CD14-positive monocyte (primary cell): Measurements from ENCODE around the gene CALCOCO2. TPM values are rescaled to one million over a fixed set of nuclear protein-coding genes. Genes with fewer than 3 reads are reported as not detected.

ENCODE experiments used
- DNase-seq, 3 donors: peaks; one replicate each; pipeline ENCODE4 v3.0.0-alpha.2; 2011 to 2022
- H2AFZ ChIP-seq: 2 replicates; pipeline ENCODE4 v1.6.0; 2012; ENCODE audit warnings: mild to moderate bottlenecking, low read depth, low read length, inconsistent platforms; ENCODE audit not compliant: insufficient read depth, poor library complexity, severe bottlenecking
- H3K27ac ChIP-seq, 2 donors: 1 replicate in 1 of 2; 2 replicates in 1 of 2; pipeline ENCODE4 v1.5.1; 2012 to 2013; ENCODE audit warnings: low read length in 2 of 2, control low read depth in 1 of 2, inconsistent platforms in 1 of 2, low read depth in 1 of 2, mild to moderate bottlenecking in 1 of 2
- H3K27me3 ChIP-seq, 2 donors: one replicate each; pipeline versions ENCODE4 v1.6.0 to v1.6.1; 2011 to 2013; ENCODE audit warnings: low read length in 2 of 2; ENCODE audit not compliant: control insufficient read depth in 2 of 2, insufficient read depth in 2 of 2
- H3K36me3 ChIP-seq, 2 donors: replicated peaks in 1 of 2; 1 replicate in 1 of 2; 2 replicates in 1 of 2; pipeline versions ENCODE4 v1.5.1 to v1.6.1; 2012 to 2013; ENCODE audit warnings: low read length in 2 of 2, control low read depth in 1 of 2, inconsistent platforms in 1 of 2, mild to moderate bottlenecking in 1 of 2; ENCODE audit not compliant: insufficient read depth in 2 of 2, control insufficient read depth in 1 of 2
- H3K4me1 ChIP-seq, 2 donors: 1 replicate in 1 of 2; 2 replicates in 1 of 2; pipeline versions ENCODE4 v1.5.1 to v1.6.1; 2012 to 2013; ENCODE audit warnings: low read length in 2 of 2, control low read depth in 1 of 2, inconsistent platforms in 1 of 2, mild to moderate bottlenecking in 1 of 2, moderate library complexity in 1 of 2; ENCODE audit not compliant: insufficient read depth in 2 of 2, control insufficient read depth in 1 of 2
- H3K4me2 ChIP-seq: replicated peaks from 2 replicates; pipeline ENCODE3; 2012; ENCODE audit warnings: low read length, moderate library complexity, mild to moderate bottlenecking; ENCODE audit not compliant: poor library complexity, severe bottlenecking; ENCODE audit errors: extremely low read depth
- H3K4me3 ChIP-seq, 3 experiments: fragments of 200-600 bp in 1 of 3; sonication (generic) in 1 of 3; replicated peaks in 1 of 3; 1 replicate in 2 of 3; 2 replicates in 1 of 3; pipeline ENCODE4 v1.5.1; 2011 to 2013; ENCODE audit warnings: low read length in 3 of 3, mild to moderate bottlenecking in 3 of 3, control low read depth in 2 of 3, low read depth in 2 of 3, inconsistent platforms in 1 of 3, moderate library complexity in 1 of 3
- H3K79me2 ChIP-seq: 2 replicates; pipeline ENCODE4 v1.6.0; 2012; ENCODE audit warnings: mild to moderate bottlenecking, control low read depth, inconsistent platforms, low read length, moderate library complexity; ENCODE audit not compliant: insufficient read depth
- H3K9ac ChIP-seq: 2 replicates; pipeline ENCODE4 v1.6.0; 2017; ENCODE audit warnings: low read length, mild to moderate bottlenecking; ENCODE audit not compliant: insufficient read depth, poor library complexity, severe bottlenecking
- H3K9me3 ChIP-seq, 2 donors: replicated peaks in 1 of 2; 1 replicate in 1 of 2; 2 replicates in 1 of 2; pipeline versions ENCODE4 v1.5.1 to v1.6.1; 2012 to 2013; ENCODE audit warnings: low read length in 2 of 2, control low read depth in 1 of 2; ENCODE audit not compliant: control insufficient read depth in 1 of 2, insufficient read depth in 1 of 2
- H4K20me1 ChIP-seq: 2 replicates; pipeline ENCODE4 v1.6.0; 2012; ENCODE audit warnings: mild to moderate bottlenecking, low read length, control low read depth, moderate library complexity; ENCODE audit not compliant: insufficient read depth
- H3K27ac Mint-ChIP-seq, 7 donors: one replicate each; pipeline ENCODE4 v1.8.0; 2020; ENCODE audit warnings: mild to moderate bottlenecking in 7 of 7, mixed read lengths in 7 of 7, moderate library complexity in 6 of 7, inconsistent platforms in 2 of 7
- H3K27me3 Mint-ChIP-seq, 3 donors: one replicate each; pipeline ENCODE4 v1.8.0; 2021 to 2022; ENCODE audit warnings: low read depth in 3 of 3, mild to moderate bottlenecking in 3 of 3, mixed read lengths in 3 of 3, moderate library complexity in 3 of 3, inconsistent platforms in 1 of 3
- H3K36me3 Mint-ChIP-seq, 2 donors: one replicate each; pipeline ENCODE4 v1.8.0; 2020; ENCODE audit warnings: mixed read lengths in 2 of 2, inconsistent platforms in 1 of 2, mild to moderate bottlenecking in 1 of 2
- H3K4me1 Mint-ChIP-seq: one replicate; pipeline ENCODE4 v1.8.0; 2020; ENCODE audit warnings: mild to moderate bottlenecking, mixed read lengths
- H3K4me3 Mint-ChIP-seq, 2 donors: one replicate each; pipeline ENCODE4 v1.8.0; 2020; ENCODE audit warnings: mild to moderate bottlenecking in 2 of 2, mixed read lengths in 2 of 2, moderate library complexity in 1 of 2
- H3K9me3 Mint-ChIP-seq, 7 donors: one replicate each; pipeline ENCODE4 v1.8.0; 2020 to 2022; ENCODE audit warnings: mixed read lengths in 7 of 7, mild to moderate bottlenecking in 6 of 7, moderate library complexity in 6 of 7, inconsistent platforms in 2 of 7
- WGBS: methylation state at CpG from one replicate; pipeline ENCODE4 v1.1.5; 2013; ENCODE audit warnings: missing lambda C conversion rate; ENCODE audit not compliant: insufficient coverage; 5-methylcytosine and 5-hydroxymethylcytosine counted together
- intact Hi-C, 2 donors: fragments of 100-400 bp; cut with micrococcal nuclease; formaldehyde crosslinking; loops; one replicate each; pipeline versions ENCODE4 v1.15.0 to v1.15.1; 2023
- polyA plus RNA-seq, 3 donors: library from polyadenylated mRNA; depleted of rRNA in 1 of 3; unstranded in 2 of 3; stranded (reverse) in 1 of 3; fragments of 300-500 nt in 2 of 3; fragments of >200 nt in 1 of 3; fragmentation: Illumina TruSeq in 2 of 3; gene quantifications; 1 replicate in 2 of 3; 2 replicates in 1 of 3; pipeline ENCODE4 v1.2.3, GENCODE V29; 2012 to 2021
- TF ChIP-seq, protein P1 (sequence below): fragments of 200-600 bp; IDR thresholded peaks from one replicate; pipeline ENCODE4 v1.8.0; 2022; ENCODE audit warnings: antibody characterized with exemption, mild to moderate bottlenecking

Gene CALCOCO2
- polyA plus RNA-seq, 3 donors = 87.5 to 280 (median 214) TPM

DNA sequence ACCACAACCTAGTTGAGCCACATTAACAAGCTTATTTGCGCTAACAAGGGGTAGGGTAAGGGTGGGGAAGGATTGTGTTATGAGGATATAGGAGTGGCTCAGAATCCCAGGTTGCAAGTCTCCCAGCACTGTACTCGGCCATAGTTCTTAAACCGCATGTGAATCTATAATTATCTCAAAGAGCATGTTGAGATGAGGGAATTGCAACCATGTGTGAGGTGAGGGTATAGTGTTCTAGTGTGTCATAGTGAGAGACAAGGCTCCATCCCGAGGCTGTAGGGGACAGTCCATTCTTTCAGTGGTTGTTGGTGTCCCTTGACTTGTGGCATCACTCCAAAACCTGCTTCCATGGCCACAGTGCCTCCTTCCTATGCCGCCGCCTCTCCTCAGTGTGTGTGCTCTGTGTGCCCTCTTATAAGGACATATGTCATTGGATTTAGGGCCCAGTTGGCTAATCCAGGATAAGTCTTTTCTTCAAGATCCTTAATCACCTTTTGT, 39.0 kb downstream of the CALCOCO2 start:
- Mint-ChIP-seq H3K27ac (no peak overlapping the region), H3K4me1 (no peaks in the 10 kb centered on the region), H3K9me3 (no peaks in the 10 kb centered on the region), H3K4me3 (peak overlapping the region in 1 of 2 donors; percentile 15), H3K27me3 (peaks cover 2 to 15% (median 4%) of the 10 kb centered on the region in 3 donors), H3K36me3 (peaks cover 12 to 16% of the 10 kb centered on the region in 2 donors)
- Histone ChIP-seq H3K4me2 (no peak overlapping the region), H3K36me3 (peaks cover 11 to 16% of the 10 kb centered on the region in 2 donors), H3K9ac (no peak overlapping the region), H3K27ac (no peak overlapping the region), H3K4me3 (no peak overlapping the region), H3K9me3 (no peaks in the 10 kb centered on the region), H3K27me3 (no peaks in the 10 kb centered on the region), H3K79me2 (no peaks in the 10 kb centered on the region), H4K20me1 (no peaks in the 10 kb centered on the region), H2AFZ (no peak overlapping the region), H3K4me1 (no peaks in the 10 kb centered on the region)
- WGBS = 100% methylated on average over 2 of the region's 6 CpGs
- intact Hi-C loops = loop anchor here in 1 of 2 donors (10.0 kb wide), 1 partner anchor 155 kb away; no protein-coding TSS in a partner anchor
- no peak for DNase-seq
- TF ChIP-seq, protein P1, sequence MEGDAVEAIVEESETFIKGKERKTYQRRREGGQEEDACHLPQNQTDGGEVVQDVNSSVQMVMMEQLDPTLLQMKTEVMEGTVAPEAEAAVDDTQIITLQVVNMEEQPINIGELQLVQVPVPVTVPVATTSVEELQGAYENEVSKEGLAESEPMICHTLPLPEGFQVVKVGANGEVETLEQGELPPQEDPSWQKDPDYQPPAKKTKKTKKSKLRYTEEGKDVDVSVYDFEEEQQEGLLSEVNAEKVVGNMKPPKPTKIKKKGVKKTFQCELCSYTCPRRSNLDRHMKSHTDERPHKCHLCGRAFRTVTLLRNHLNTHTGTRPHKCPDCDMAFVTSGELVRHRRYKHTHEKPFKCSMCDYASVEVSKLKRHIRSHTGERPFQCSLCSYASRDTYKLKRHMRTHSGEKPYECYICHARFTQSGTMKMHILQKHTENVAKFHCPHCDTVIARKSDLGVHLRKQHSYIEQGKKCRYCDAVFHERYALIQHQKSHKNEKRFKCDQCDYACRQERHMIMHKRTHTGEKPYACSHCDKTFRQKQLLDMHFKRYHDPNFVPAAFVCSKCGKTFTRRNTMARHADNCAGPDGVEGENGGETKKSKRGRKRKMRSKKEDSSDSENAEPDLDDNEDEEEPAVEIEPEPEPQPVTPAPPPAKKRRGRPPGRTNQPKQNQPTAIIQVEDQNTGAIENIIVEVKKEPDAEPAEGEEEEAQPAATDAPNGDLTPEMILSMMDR = no peak

DNA sequence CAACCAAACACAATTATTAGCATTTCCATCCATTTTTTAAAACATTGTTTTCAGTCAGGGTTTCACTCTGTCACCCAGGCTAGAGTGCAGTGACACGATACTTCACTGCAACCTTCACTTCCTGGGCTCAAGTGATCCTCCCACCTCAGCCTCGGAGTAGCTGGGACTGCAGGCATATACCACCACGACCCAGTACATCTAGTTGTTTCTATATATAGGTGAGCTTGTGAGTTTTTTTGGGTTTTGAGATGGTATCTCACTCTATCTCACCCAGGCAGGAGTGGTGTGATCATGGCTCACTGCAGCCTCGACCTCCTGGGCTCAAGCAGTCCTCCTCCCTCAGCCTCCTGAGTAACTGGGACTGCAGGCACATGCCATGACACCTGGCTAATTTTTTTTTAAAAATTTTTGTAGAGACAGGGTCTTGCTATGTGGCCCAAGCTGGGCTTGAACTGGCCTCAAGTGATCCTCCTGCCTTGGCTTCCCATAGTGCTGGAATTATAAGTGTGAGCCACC, 40.3 kb downstream of the CALCOCO2 start:
- peaks cover 5 to 20% (median 5%) of the 10 kb centered on the region in 3 donors for H3K27me3 Mint-ChIP-seq

More for the DNA sequence above, 40.3 kb downstream of the CALCOCO2 start:
- no peak overlapping the region for H3K4me3 ChIP-seq
- no peak overlapping the region for H3K9ac ChIP-seq
- WGBS = 80% methylated on average over 1 of the region's 4 CpGs
- no peak overlapping the region for H2AFZ ChIP-seq
- no peaks in the 10 kb centered on the region for H3K4me1 ChIP-seq
- H3K27ac Mint-ChIP-seq = no peak overlapping the region
- H3K4me2 ChIP-seq = no peak overlapping the region
- TF ChIP-seq, protein P1 = no peak
- H4K20me1 ChIP-seq = no peaks in the 10 kb centered on the region
- no peak for DNase-seq
- H3K27ac ChIP-seq = no peak overlapping the region
- no peaks in the 10 kb centered on the region for H3K9me3 Mint-ChIP-seq
- H3K36me3 ChIP-seq = peaks cover 2 to 4% of the 10 kb centered on the region in 2 donors
- H3K36me3 Mint-ChIP-seq = peaks cover 4% of the 10 kb centered on the region in 2 donors
- no peaks in the 10 kb centered on the region for H3K4me1 Mint-ChIP-seq
- H3K79me2 ChIP-seq = no peaks in the 10 kb centered on the region
- intact Hi-C loops = loop anchor here in 1 of 2 donors (10.0 kb wide), 1 partner anchor 154 kb away; no protein-coding TSS in a partner anchor
- H3K9me3 ChIP-seq = no peaks in the 10 kb centered on the region
- H3K4me3 Mint-ChIP-seq = no peak overlapping the region
- no peaks in the 10 kb centered on the region for H3K27me3 ChIP-seq
